Motor neuron (in vitro differentiated cells): ENCODE data around the gene DMAC1. TPM values are rescaled to one million over a fixed set of nuclear protein-coding genes. Genes with fewer than 3 reads are reported as not detected.

ENCODE experiments used
- ATAC-seq, 8 experiments: fragments of 200-7000 bp; cut with Tn5 transposase; replicated peaks in 6 of 8; 2 replicates each; pipeline ENCODE4 v1.8.0; 2021; ENCODE audit warnings: mild to moderate bottlenecking in 8 of 8, moderate library complexity in 8 of 8
- H3K27ac ChIP-seq, 2 donors: fragments of 250-450 bp; sonication (Bioruptor Pico); 2 replicates each; pipeline ENCODE4 v1.9.0; 2021; ENCODE audit warnings: antibody characterized with exemption in 2 of 2, mild to moderate bottlenecking in 2 of 2, moderate library complexity in 1 of 2
- H3K4me1 ChIP-seq, 2 donors: fragments of 250-450 bp; sonication (Bioruptor Pico); replicated peaks in 1 of 2; 2 replicates each; pipeline ENCODE4 v1.6.1; 2021; ENCODE audit warnings: antibody characterized with exemption in 2 of 2, mild to moderate bottlenecking in 2 of 2, moderate library complexity in 1 of 2
- H3K4me3 ChIP-seq, 5 donors: fragments of 250-450 bp; sonication (Bioruptor Pico); 2 replicates each; pipeline ENCODE4 v1.9.0; 2021; ENCODE audit warnings: antibody characterized with exemption in 5 of 5, mild to moderate bottlenecking in 5 of 5, moderate library complexity in 4 of 5
- WGBS, 10 experiments: fragments of 450-650 bp; shearing (Covaris generic); methylation state at CpG; one replicate each; pipeline ENCODE4 v1.0.0; 2022; 5-methylcytosine and 5-hydroxymethylcytosine counted together
- in situ Hi-C, 9 experiments: fragments of 400-800 bp; cut with MboI; loops; one replicate each; pipeline ENCODE4 v1.15.0; 2021; ENCODE audit warnings: low sequenced_read_pairs in 9 of 9, low pct_unique_long_range_greater_than_20kb in 2 of 9; ENCODE audit not compliant: unreplicated experiment in 9 of 9
- total RNA-seq, 8 experiments: library from RNA; unstranded; fragments of 300-600 nt; gene quantifications; 2 replicates each; pipeline versions ENCODE4 v1.2.3 to v1.2.4, GENCODE V29; 2022

Gene DMAC1
- total RNA-seq, 8 experiments from 2014 or later = 22.9 to 54.5 (median 32.0) TPM

DNA sequence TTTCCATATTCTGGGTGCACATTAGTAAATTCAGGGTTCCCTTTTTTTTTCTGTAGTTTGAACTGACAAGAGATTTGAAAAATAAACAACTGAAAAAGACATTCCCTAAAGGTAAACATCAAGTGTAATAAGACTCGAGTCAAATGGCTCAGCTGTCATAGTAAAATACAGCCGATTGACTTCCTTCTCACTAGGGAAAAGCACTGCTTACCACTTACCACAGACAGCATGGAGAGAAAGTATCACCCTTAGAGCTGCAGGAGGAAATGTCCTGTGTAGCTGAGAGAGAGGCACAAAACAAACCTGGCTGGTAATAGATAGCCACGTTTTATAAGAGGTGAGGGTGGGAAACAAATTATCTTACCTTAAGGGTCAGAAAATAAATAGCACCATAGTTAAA lies 12.1 kb upstream of the DMAC1 start:
- H3K4me1 ChIP-seq = peaks cover 7 to 19% of the 10 kb centered on the region in 2 donors
- no peak overlapping the region for H3K27ac ChIP-seq
- no peak overlapping the region for H3K4me3 ChIP-seq
- WGBS, 10 experiments = 0 to 81% (median 48%) methylated on average over 1 to 3 of the region's 3 CpGs; no CpG with 5 or more reads in 3 of the 10 experiments
- peak in 1 of 8 experiments; percentile 29 for ATAC-seq
- in situ Hi-C loops = no loop called here

DNA sequence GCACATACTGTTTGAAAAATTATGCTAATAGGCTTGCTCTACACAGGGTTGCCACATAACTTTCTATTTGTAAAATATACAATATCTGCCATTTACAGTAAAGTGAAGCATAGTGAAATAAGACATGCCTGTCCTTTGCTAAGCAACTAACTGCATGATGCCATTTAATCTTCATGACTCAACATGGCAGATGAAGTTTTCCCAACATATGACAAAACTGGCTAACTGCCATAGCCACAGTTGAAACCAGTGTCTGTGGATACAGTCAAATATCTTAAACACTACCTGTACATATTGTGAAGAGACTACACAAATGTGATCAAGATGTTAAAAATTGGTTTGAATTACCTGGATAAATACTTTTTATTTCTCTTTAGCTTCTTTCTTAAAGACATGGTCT lies 3.1 kb upstream of the DMAC1 start:
- no peak overlapping the region for H3K27ac ChIP-seq
- in situ Hi-C loops = no loop called here
- H3K4me1 ChIP-seq = peaks cover 6 to 10% of the 10 kb centered on the region in 2 donors
- H3K4me3 ChIP-seq = no peak overlapping the region
- no peak for ATAC-seq

DNA sequence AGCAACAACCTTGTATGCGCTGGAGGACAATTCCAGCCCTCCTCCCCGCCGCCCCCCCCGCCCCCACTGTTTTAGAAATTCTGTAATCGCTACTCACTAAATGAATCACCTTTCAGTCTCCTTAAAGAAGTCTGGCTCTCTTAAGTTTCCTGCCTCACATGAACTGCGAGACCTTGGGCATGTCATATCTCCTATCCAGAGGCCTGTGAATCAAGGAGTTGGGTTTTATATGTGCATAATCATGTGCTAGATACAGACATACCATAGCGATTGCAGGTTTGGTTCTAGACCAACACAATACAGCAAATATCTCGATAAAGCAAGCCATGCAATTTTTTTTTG lies 337 bp upstream of the DMAC1 start:
- in situ Hi-C loops = no loop called here

DNA sequence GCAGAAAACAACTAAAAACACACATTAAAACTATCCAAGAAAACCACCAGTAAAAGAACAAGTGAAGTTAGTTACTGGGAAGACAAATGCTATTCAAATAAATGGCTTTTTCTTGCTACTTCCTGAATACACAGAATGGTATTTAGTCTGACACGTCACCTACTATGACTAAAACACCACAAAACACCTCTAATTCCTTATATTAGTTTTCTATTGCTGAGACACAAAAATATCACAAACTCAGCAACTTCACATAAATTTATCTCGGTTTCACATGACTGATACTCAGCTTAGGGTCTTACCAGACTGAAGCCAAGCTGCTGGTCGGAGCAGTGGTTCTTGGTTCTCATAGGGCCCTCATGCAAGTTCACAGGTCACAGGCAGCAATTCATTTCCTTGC lies 5.4 kb downstream of the DMAC1 start:
- no peak overlapping the region for H3K4me3 ChIP-seq
- 80 to 100% (median 100%) methylated on average over 1 to 3 of the region's 3 CpGs; no CpG with 5 or more reads in 1 of the 10 experiments for WGBS, 10 experiments
- H3K27ac ChIP-seq = no peak overlapping the region
- in situ Hi-C loops = no loop called here
- no peak for ATAC-seq
- H3K4me1 ChIP-seq = peaks cover 6 to 12% of the 10 kb centered on the region in 2 donors

More for the DNA sequence above, 337 bp upstream of the DMAC1 start:
- peak in 4 of 8 experiments; percentile 5 to 36 (median 20) for ATAC-seq
- H3K27ac ChIP-seq = no peak overlapping the region
- H3K4me1 ChIP-seq = peaks cover 6 to 12% of the 10 kb centered on the region in 2 donors
- WGBS, 10 experiments = 60 to 100% (median 93%) methylated on average over 1 to 4 of the region's 8 CpGs; no CpG with 5 or more reads in 1 of the 10 experiments
- peak overlapping the region; percentile 79 to 100 (median 93) for H3K4me3 ChIP-seq

DNA sequence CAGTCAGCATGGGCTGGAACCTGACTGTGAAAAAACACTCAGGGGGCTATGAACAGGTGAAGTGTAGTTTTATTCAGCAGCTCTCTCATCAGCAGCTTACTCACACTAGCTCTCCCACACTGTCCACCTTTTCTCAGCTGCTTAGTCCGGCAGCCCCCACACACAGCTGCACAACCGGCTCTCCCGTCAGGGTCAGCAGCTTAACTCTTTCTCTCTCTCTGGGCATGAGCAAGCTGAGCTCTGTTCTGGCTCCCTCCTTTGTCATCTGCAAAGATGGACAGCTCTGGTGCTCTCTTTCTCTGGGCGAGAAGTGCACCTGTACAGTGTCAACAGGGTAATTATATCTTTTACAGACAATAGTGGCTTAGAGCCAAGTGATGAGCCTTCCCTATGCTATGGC lies 8.2 kb downstream of the DMAC1 start:
- H3K4me3 ChIP-seq = no peak overlapping the region
- in situ Hi-C loops = no loop called here
- ATAC-seq = no peak

DNA sequence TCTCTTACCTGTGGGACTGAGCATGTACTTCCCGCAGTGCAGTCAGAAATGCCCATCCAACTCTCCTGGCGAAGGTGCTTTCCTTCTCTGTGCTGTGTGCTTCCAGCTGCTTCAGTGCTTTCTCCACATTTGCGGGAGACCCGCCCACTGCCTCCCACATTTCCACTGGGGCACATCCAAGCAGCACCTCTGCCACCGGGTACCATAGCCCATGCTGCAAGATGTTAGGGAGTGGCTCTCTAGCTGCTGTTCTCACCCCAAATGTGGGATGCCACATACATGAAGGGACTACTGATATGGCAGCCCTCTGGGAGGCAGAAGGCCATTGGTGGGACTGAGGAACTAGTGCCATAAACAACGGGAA lies 8.8 kb downstream of the DMAC1 start:
- in situ Hi-C loops = no loop called here

More for the DNA sequence above, 8.2 kb downstream of the DMAC1 start:
- Histone ChIP-seq H3K27ac (no peak overlapping the region), H3K4me1 (no peaks in the 10 kb centered on the region)
- 40 to 100% (median 78%) methylated on average over 1 to 3 of the region's 4 CpGs; no CpG with 5 or more reads in 4 of the 10 experiments for WGBS, 10 experiments

DNA sequence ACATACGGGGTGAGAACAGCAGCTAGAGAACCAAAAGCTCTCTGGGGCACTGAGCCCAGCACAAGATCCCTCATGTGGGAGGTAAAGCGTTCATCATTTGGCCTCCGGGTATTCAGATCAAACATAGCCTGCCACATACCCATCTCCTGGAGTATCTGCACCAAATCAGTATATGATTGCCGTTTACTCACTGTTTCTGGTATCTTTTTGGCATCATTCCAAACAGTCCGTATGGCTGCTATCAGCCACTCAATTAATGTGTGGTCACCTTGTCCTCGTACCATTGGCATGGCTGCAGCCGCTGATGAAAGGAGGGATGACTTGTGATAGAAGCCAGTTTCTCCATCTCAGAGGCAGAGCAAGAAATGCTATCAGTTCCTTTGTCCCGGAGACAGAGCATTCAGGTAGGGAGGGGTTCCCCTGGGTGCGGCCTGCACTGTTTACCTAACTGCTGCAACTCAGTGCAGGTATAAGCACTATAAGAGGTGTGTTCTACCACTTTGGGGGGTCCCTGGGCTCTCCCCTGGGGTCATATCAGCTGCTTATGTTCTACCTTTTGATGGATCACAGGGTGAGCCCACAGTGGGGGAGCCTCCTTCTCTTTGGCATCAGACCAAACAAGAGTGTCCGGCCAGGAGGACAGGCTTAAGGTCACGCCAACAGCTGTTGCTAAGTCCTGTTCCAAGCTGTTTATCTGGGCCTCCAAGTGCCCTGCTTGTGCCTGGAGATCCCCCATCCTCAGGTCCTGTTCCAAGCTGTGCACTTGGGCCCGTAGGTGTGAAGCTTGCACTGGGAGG lies 9.4 kb downstream of the DMAC1 start:
- no peaks in the 10 kb centered on the region for H3K4me1 ChIP-seq
- WGBS, 10 experiments = 75 to 100% (median 98%) methylated on average over 1 to 9 of the region's 12 CpGs; no CpG with 5 or more reads in 2 of the 10 experiments
- in situ Hi-C loops = no loop called here
- no peak overlapping the region for H3K27ac ChIP-seq
- no peak overlapping the region for H3K4me3 ChIP-seq
- no peak for ATAC-seq

More for the DNA sequence above, 8.8 kb downstream of the DMAC1 start:
- H3K27ac ChIP-seq = no peak overlapping the region
- no peak overlapping the region for H3K4me3 ChIP-seq
- WGBS, 10 experiments = 0 to 100% (median 92%) methylated on average over 1 to 2 of the region's 6 CpGs; no CpG with 5 or more reads in 5 of the 10 experiments
- ATAC-seq = no peak
- H3K4me1 ChIP-seq = no peaks in the 10 kb centered on the region

DNA sequence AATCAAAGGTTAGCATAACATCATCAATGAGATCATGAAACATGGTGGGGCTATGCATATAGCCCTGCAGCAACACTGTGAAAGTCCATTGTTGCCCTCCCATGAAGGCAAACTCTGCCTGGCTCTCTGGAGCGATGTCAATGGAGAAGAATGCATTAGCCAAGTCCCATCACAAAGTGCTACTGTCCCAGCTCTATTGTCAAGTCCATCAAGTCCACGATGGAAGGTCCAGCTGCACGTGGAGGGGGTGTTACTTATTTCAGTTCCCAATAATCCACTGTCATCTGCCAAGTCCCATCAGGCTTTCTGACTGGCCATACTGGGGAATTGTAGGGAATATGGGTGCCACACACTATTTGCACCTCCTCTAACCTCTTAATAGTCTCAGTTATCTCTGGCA lies 10.8 kb downstream of the DMAC1 start:
- WGBS, 10 experiments = 69 to 100% (median 89%) methylated on average over 1 to 3 of the region's 3 CpGs; no CpG with 5 or more reads in 1 of the 10 experiments
- Histone ChIP-seq H3K4me1 (no peaks in the 10 kb centered on the region), H3K4me3 (no peak overlapping the region), H3K27ac (no peak overlapping the region)
- in situ Hi-C loops = no loop called here
- no peak for ATAC-seq

DNA sequence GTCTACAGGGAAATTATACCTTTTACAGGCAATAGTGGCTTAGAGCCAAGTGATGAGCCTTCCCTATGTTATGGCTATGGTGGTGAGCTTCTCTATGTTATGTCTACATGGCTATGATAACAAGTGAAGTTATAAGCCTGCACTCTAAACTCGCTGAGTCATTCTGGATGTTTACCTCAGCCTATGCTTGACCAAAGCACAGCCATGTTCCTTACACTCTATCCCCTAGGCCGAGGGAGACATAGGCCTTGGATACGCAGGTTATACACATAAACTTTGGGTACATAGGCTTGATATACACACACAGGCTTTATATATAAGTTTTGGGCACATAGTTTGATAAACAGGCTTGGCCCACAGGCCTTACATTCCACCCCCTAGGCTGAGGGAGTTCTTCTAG lies 13.8 kb downstream of the DMAC1 start:
- Histone ChIP-seq H3K4me1 (no peaks in the 10 kb centered on the region), H3K4me3 (no peak overlapping the region), H3K27ac (no peak overlapping the region)
- in situ Hi-C loops = no loop called here
- WGBS, 10 experiments = 50 to 100% (median 80%) methylated on average over 1 to 3 of the region's 3 CpGs; no CpG with 5 or more reads in 2 of the 10 experiments
- ATAC-seq = no peak

DNA sequence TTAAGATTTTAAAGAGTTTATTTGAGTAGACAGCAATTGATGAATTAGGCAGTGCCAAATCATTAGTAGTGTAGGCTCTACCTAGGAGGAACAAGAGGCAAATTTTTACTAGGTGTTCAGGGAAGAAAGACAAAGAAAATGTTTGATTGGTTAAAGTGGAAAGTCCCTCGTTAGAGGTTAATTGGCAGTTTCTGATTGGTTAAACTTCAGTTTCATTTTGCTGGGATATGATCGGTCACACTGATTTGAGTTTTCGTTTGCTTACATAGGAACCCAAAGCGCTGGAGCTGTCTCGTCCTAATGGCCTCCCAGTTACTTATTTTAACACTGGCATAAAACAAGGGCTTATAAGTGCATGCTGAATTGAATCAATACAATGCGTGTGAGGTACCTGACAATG lies 15.1 kb downstream of the DMAC1 start:
- in situ Hi-C loops = no loop called here
- WGBS, 10 experiments = 72 to 100% (median 91%) methylated on average over 4 to 6 of the region's 6 CpGs; no CpG with 5 or more reads in 1 of the 10 experiments
- no peak for ATAC-seq
- H3K4me3 ChIP-seq = no peak overlapping the region
- H3K27ac ChIP-seq = no peak overlapping the region
- no peaks in the 10 kb centered on the region for H3K4me1 ChIP-seq

DNA sequence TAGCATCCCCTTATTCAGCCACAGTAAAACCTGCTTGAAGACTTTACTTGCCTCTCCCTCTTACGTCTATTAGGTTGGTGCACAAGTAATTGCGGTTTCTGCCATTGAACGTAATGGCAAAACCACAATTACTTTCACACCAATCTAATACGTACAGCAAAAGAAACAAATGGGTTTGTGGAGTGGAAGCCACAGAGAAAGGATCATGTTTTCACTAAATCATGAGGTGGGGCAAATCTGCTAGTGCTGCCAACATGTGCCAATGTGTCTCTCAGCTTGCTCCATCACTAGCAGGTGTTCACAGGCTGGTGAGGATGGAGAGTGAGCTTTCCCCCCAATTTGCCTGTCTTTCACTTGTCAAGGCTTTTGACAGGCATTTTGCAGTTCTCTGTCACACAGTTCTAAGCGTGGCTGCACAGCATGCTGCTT lies 15.9 kb downstream of the DMAC1 start:
- ATAC-seq = no peak
- 43 to 100% (median 84%) methylated on average over 1 to 5 of the region's 5 CpGs; no CpG with 5 or more reads in 3 of the 10 experiments for WGBS, 10 experiments
- no peak overlapping the region for H3K4me3 ChIP-seq
- H3K4me1 ChIP-seq = no peaks in the 10 kb centered on the region
- in situ Hi-C loops = no loop called here
- H3K27ac ChIP-seq = no peak overlapping the region

DNA sequence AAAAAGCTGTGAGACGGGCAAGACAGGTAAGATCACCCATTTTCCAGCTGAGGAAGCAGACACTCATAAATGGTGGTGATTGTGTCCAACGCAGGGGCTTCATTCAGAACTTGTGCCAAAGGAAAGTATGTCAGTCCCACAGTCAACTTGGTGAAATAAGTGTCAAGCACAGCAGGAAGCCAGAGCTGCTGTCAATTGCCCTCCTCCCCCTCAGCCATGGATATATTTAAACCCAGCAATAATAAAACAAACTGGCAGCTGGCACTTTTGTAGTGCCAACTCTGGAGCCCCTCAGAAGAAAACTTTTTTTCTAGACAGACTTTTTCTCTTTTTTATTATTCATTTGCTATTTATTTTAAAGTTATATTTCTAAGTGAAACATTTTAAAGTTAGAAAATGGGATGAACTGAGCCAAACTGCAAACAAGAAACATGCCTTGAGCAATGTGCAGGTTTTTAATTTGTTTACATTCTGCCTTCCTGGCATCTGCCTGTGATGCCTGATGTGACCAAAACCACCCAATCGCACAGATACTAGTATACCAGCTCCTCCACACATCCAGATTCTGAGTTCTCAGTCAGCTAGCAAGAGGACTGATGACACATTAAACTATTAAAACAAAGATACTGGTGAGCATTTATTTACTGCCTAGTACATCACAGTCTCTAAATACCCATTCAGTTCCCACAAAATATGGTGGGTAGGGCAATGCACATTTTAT lies 17.0 kb downstream of the DMAC1 start:
- H3K27ac ChIP-seq = no peak overlapping the region
- peaks cover 4 to 6% of the 10 kb centered on the region in 2 donors for H3K4me1 ChIP-seq
- in situ Hi-C loops = no loop called here
- no peak for ATAC-seq
- no peak overlapping the region for H3K4me3 ChIP-seq
- 0 to 100% (median 49%) methylated on average over 1 to 2 of the region's 3 CpGs; no CpG with 5 or more reads in 2 of the 10 experiments for WGBS, 10 experiments

DNA sequence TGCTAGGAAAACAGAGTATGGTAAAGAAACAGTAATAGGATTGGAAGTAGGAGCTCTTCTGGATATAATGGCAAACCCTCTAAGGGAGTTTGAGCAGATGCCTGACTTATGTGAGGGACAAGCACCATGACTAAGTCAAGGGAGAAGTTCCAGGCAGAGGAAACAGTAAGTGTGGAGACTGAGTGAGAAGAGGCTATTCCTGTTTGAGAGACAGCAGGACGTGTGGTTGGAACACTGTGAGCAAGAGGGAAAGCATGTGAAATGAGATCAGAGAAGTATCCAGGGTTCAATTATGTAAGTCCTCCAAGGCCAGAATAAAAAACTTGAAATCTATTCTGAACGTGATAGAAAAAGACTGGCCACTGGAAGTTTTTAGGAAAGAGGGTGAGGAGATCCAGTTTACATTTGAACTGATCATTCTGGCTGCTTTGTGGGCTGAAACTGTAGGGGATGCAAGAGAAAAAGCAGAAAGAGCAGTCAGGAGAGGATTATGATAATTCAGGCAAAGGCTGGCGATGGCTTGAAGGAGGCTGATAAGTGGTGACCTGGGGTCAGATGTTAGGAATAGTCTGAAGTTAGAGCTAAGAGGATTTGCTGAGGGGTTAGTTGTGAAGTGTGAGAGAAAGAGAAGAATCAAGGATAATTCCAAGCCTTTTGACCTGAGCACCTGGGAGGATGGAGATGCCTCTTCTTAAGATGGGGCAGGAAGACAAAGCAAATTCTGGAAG lies 19.2 kb downstream of the DMAC1 start:
- in situ Hi-C loops = no loop called here
- Histone ChIP-seq H3K4me1 (peaks cover 9 to 10% of the 10 kb centered on the region in 2 donors), H3K4me3 (no peak overlapping the region), H3K27ac (no peak overlapping the region)
- WGBS, 10 experiments = 0 to 92% (median 68%) methylated on average over 2 to 3 of the region's 3 CpGs
- ATAC-seq = no peak
